Duodenal mucosa (tissue), 2 donors: ENCODE measurements around the gene ELL3.

Source experiments
- H3K27ac ChIP-seq: one replicate; pipeline ENCODE4 v1.7.0; 2013; ENCODE audit warnings: low read depth, low read length
- H3K27me3 ChIP-seq, 2 donors: one replicate each; pipeline ENCODE4 v1.7.0; 2013; ENCODE audit warnings: low read length in 2 of 2, control low read depth in 1 of 2; ENCODE audit not compliant: insufficient read depth in 2 of 2, control insufficient read depth in 1 of 2
- H3K36me3 ChIP-seq, 2 donors: one replicate each; pipeline ENCODE4 v1.7.0; 2013; ENCODE audit warnings: low read length in 2 of 2, control low read depth in 1 of 2; ENCODE audit not compliant: insufficient read depth in 2 of 2, control insufficient read depth in 1 of 2
- H3K4me1 ChIP-seq, 2 donors: one replicate each; pipeline ENCODE4 v1.7.0; 2013; ENCODE audit warnings: low read length in 2 of 2, control low read depth in 1 of 2; ENCODE audit not compliant: insufficient read depth in 2 of 2, control insufficient read depth in 1 of 2
- H3K4me3 ChIP-seq, 2 donors: one replicate each; pipeline ENCODE4 v1.7.0; 2013; ENCODE audit warnings: low read length in 2 of 2, low read depth in 1 of 2
- H3K9ac ChIP-seq, 2 donors: one replicate each; pipeline ENCODE4 v1.7.0; 2013; ENCODE audit warnings: low read length in 2 of 2, low read depth in 1 of 2
- H3K9me3 ChIP-seq, 2 donors: one replicate each; pipeline ENCODE4 v1.7.0; 2013; ENCODE audit warnings: low read length in 2 of 2, control low read depth in 1 of 2; ENCODE audit not compliant: control insufficient read depth in 1 of 2

The ELL3 gene

GRCh38 chr15:43791993-43792760 lies 15.4 kb upstream of the ELL3 start, which contains the start of gene SERF2:
Gene SERF2, plus strand, starts transcription at chr15:43792320. Its CDS starts 57 bp downstream, at chr15:43792377.
- Histone ChIP-seq H3K27me3 (no peaks in the 10 kb centered on the region), H3K9ac (peak within 1 kb of the TSS; percentile 100), H3K4me3 (peak within 1 kb of the TSS; percentile 99), H3K9me3 (no peaks in the 10 kb centered on the region), H3K4me1 (peaks cover 26% of the 10 kb centered on the region in 2 donors), H3K27ac (peak within 1 kb of the TSS; percentile 99), H3K36me3 (peaks cover 24 to 32% of the 10 kb centered on the region in 2 donors)

- Histone ChIP-seq H3K4me3 (no peak overlapping the region), H3K9ac (no peak overlapping the region), H3K36me3 (peaks cover 5 to 9% of the 10 kb centered on the region in 2 donors), H3K27ac (no peak overlapping the region), H3K4me1 (peaks cover 14 to 16% of the 10 kb centered on the region in 2 donors), H3K27me3 (no peaks in the 10 kb centered on the region), H3K9me3 (no peaks in the 10 kb centered on the region)
Measured at GRCh38 chr15:43789409-43789808, 12.6 kb upstream of the ELL3 start.

DNA sequence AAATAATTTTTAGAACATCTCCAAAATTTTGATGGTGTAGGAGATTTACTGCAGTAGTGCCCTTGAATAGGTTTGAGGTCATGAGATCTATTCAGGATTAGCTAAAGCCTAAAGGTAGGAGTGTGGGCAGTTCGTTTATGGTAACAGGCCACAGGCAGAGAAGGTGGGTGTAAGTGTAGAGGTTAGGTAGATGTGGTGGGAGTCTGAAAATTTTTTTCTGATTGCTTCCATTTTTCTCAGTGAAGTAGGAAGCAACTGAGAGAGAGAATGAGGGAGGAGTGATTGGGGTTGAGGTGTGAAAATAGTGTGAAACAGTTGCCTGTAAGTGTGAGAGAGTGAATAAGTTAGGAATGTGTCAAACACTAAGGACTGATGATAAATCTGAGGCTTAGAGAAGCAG lies 2.2 kb upstream of the ELL3 start:
- peaks cover 0 to 7% of the 10 kb centered on the region in 2 donors for H3K36me3 ChIP-seq
- H3K27ac ChIP-seq: no peak overlapping the region
- no peak overlapping the region for H3K9ac ChIP-seq
- H3K9me3 ChIP-seq: no peaks in the 10 kb centered on the region
- peaks cover 0 to 22% of the 10 kb centered on the region in 2 donors for H3K4me1 ChIP-seq
- no peak overlapping the region for H3K4me3 ChIP-seq
- H3K27me3 ChIP-seq: no peaks in the 10 kb centered on the region

DNA sequence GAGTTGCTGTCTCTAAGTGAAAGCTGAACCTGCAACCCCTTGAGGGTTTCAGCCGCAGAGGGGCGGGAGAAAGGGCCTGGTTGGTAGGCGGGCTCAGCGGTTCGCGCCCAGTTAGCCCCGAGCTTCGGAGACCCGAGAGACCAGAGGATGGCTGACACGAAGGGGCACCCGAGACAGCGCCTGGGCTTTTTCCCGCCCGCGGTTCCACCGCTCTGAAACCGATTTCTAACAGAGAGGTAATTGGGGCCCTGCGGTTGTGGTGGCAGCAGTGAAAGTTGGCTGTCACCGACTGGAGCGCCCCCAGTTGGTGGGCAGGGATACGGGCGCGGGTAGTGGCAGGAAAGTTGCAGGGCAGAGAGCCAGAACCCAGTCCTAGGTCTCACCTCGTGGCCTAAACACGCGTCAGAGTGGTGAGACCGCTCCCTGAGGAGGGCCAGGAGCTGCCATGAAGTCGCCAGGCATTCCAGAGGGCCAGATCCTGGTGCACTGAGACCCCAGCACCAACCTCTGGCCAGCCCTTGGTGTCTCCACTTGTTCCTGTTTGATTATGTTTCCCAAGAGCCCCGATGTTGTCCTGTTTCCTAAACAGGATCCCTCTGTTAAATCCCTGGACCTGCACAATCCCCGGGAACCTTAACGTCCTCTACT lies 625 bp upstream of the ELL3 start:
- peak overlapping the region; percentile 88 for H3K27ac ChIP-seq
- H3K9me3 ChIP-seq: no peaks in the 10 kb centered on the region
- peak overlapping the region; percentile 86 to 93 for H3K9ac ChIP-seq
- H3K4me1 ChIP-seq: peaks cover 0 to 22% of the 10 kb centered on the region in 2 donors
- H3K36me3 ChIP-seq: peaks cover 5 to 22% of the 10 kb centered on the region in 2 donors
- H3K4me3 ChIP-seq: peak overlapping the region; percentile 90 to 93
- no peaks in the 10 kb centered on the region for H3K27me3 ChIP-seq

GRCh38 chr15:43776101-43776717 lies 557 bp downstream of the ELL3 start:
- no peaks in the 10 kb centered on the region for H3K27me3 ChIP-seq
- H3K4me3 ChIP-seq: peak overlapping the region; percentile 90 to 93
- no peaks in the 10 kb centered on the region for H3K9me3 ChIP-seq
- H3K36me3 ChIP-seq: peaks cover 12 to 33% of the 10 kb centered on the region in 2 donors
- H3K27ac ChIP-seq: peak overlapping the region; percentile 87
- H3K9ac ChIP-seq: peak overlapping the region; percentile 93 to 99
- peaks cover 8 to 28% of the 10 kb centered on the region in 2 donors for H3K4me1 ChIP-seq

GRCh38 chr15:43775411-43775965 lies 1.3 kb downstream of the ELL3 start:
- Histone ChIP-seq H3K9me3 (no peaks in the 10 kb centered on the region), H3K27ac (peak overlapping the region; percentile 87), H3K9ac (peak overlapping the region; percentile 93 to 99)

GRCh38 chr15:43774062-43774461 lies 2.7 kb downstream of the ELL3 start:
- no peaks in the 10 kb centered on the region for H3K27me3 ChIP-seq
- H3K27ac ChIP-seq: no peak overlapping the region
- H3K4me1 ChIP-seq: peaks cover 8 to 28% of the 10 kb centered on the region in 2 donors
- H3K36me3 ChIP-seq: peaks cover 24 to 52% of the 10 kb centered on the region in 2 donors
- no peak overlapping the region for H3K9ac ChIP-seq
- no peak overlapping the region for H3K4me3 ChIP-seq
- no peaks in the 10 kb centered on the region for H3K9me3 ChIP-seq

More at GRCh38 chr15:43775411-43775965, 1.3 kb downstream of the ELL3 start:
- Histone ChIP-seq H3K36me3 (peaks cover 12 to 40% of the 10 kb centered on the region in 2 donors), H3K27me3 (no peaks in the 10 kb centered on the region), H3K4me3 (peak overlapping the region; percentile 90 to 93), H3K4me1 (peaks cover 8 to 28% of the 10 kb centered on the region in 2 donors)

DNA sequence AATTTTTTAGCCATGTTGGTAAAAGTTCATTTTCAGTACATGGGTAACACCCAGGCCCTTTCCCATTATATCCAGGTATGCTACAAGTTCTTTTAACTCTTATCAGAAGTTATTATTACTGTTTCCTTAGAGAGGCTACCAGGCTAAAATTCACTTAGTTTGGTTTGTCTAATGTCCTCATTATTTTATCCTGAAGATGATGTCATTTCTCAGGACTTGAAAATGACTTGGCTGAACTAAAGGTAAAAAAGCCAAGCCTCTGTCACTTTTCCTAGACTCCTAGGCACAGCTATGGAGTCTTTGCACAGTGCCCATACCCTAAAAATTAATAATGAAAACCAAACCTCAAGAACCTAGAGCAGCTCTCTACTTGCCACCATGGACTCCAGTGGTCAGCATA lies 4.1 kb downstream of the ELL3 start:
- H3K36me3 ChIP-seq: peaks cover 32 to 65% of the 10 kb centered on the region in 2 donors
- H3K27me3 ChIP-seq: no peaks in the 10 kb centered on the region
- H3K4me1 ChIP-seq: peaks cover 8 to 26% of the 10 kb centered on the region in 2 donors
- no peak overlapping the region for H3K9ac ChIP-seq
- H3K27ac ChIP-seq: no peak overlapping the region
- H3K9me3 ChIP-seq: no peaks in the 10 kb centered on the region
- H3K4me3 ChIP-seq: no peak overlapping the region

GRCh38 chr15:43771816-43772215 lies 5.0 kb downstream of the ELL3 start:
- Histone ChIP-seq H3K4me3 (no peak overlapping the region), H3K9ac (no peak overlapping the region), H3K9me3 (no peaks in the 10 kb centered on the region), H3K36me3 (peaks cover 33 to 73% of the 10 kb centered on the region in 2 donors), H3K4me1 (peaks cover 8 to 20% of the 10 kb centered on the region in 2 donors), H3K27me3 (no peaks in the 10 kb centered on the region), H3K27ac (no peak overlapping the region)
